Measurements from ENCODE around the gene BANF2. TPM values are rescaled to one million over a fixed set of nuclear protein-coding genes. Genes with fewer than 3 reads are reported as not detected.

The BANF2 gene
- total and polyA plus RNA-seq, 10 of the 15 experiments (the other 5 are each of a cell fraction or from before 2014, with no cell fraction given), result not detected

- no peak for TF ChIP-seq SUPT20H (IDR thresholded peaks at IDR 0.05; ENCODE audit: borderline replicate concordance, control insufficient read depth, low read depth, low read length)
- no peak for TF ChIP-seq PAX8 (IDR thresholded peaks at IDR 0.05)
- no peak for TF ChIP-seq ZBED1 (IDR thresholded peaks at IDR 0.05; ENCODE audit: borderline replicate concordance)
- TF ChIP-seq SRF (IDR thresholded peaks at IDR 0.05; ENCODE audit: low read depth in 2 of 2, low read length in 2 of 2), result no peak
- TF ChIP-seq BRCA1 (IDR thresholded peaks at IDR 0.05; ENCODE audit: low read depth, low read length), result no peak
- TF ChIP-seq JUNB (IDR thresholded peaks at IDR 0.05), result no peak
- TF ChIP-seq CBX3 (IDR thresholded peaks at IDR 0.05; ENCODE audit: borderline replicate concordance, low read depth), result no peak
- no peak for TF ChIP-seq HDAC6 (IDR thresholded peaks at IDR 0.05; ENCODE audit: unreplicated experiment)
- TF ChIP-seq ZNF217 (IDR thresholded peaks at IDR 0.05), result no peak
Observed at GRCh38 chr20:17735206-17735804, 35.5 kb downstream of the BANF2 start (continued).

- H3K27ac ChIP-seq (ENCODE audit: control insufficient read depth, insufficient read depth), result no peak overlapping the region
- SMC1A ChIA-PET (ENCODE audit: uncharacterized antibody, unreplicated experiment), result no interaction called here
- in situ Hi-C loops (cut with MboI), result no loop called here
- H3K79me2 ChIP-seq (ENCODE audit: control insufficient read depth, insufficient read depth, low read length), result no peaks in the 10 kb centered on the region
- no peak for ATAC-seq
- intact Hi-C loops (cut with micrococcal nuclease; ENCODE audit: unreplicated experiment), result no loop called here
- no peaks in the 10 kb centered on the region for H4K20me1 ChIP-seq (ENCODE audit: control insufficient read depth, insufficient read depth)
- H3K4me2 ChIP-seq (ENCODE audit: control insufficient read depth, insufficient read depth), result no peak overlapping the region
- H3K4me3 ChIP-seq, result no peak overlapping the region
- DNase-seq (ENCODE audit: low read depth, low spot score), result no peak
- peaks cover 0 to 2% of the 10 kb centered on the region in 2 experiments; a peak in 1 of 4 replicates for H3K27me3 ChIP-seq (replicated peaks in 1 of 2; ENCODE audit: control insufficient read depth in 2 of 2, insufficient read depth in 2 of 2, low read length in 1 of 2)
- no peak overlapping the region for H2AFZ ChIP-seq (ENCODE audit: control insufficient read depth, low read depth, low read length)
- H3K36me3 ChIP-seq (ENCODE audit: control insufficient read depth in 2 of 2, insufficient read depth in 2 of 2, low read length in 1 of 2), result no peaks in the 10 kb centered on the region
- peaks cover 2% of the 10 kb centered on the region; the same call in 2 of the 3 replicates for H3K9me3 ChIP-seq (replicated peaks; ENCODE audit: control insufficient read depth, insufficient read depth, low read length)
- no peak overlapping the region for H3K9ac ChIP-seq (ENCODE audit: control insufficient read depth, insufficient read depth, low read length)
- CTCF ChIA-PET, result no interaction called here
- H3K4me1 ChIP-seq (ENCODE audit: control insufficient read depth, insufficient read depth, low read length), result no peaks in the 10 kb centered on the region
- RAD21 ChIA-PET (ENCODE audit: unreplicated experiment), result no interaction called here
- TF ChIP-seq ZBTB40 (IDR thresholded peaks at IDR 0.05; ENCODE audit: borderline replicate concordance), result no peak
- TF ChIP-seq GABPA (IDR thresholded peaks at IDR 0.05; ENCODE audit: low read depth), result no peak
- TF ChIP-seq CHD4 (IDR thresholded peaks at IDR 0.05), result no peak
- TF ChIP-seq HDAC2 (IDR thresholded peaks at IDR 0.05), result no peak
- TF ChIP-seq KDM1A (IDR thresholded peaks at IDR 0.05; ENCODE audit: borderline replicate concordance), result no peak
- no peak for TF ChIP-seq SUZ12 (IDR thresholded peaks at IDR 0.05; ENCODE audit: unreplicated experiment)
- no peak for TF ChIP-seq CEBPZ (IDR thresholded peaks at IDR 0.05; ENCODE audit: low read depth, low read length)
- TF ChIP-seq HCFC1 (IDR thresholded peaks at IDR 0.05; ENCODE audit: low read length), result no peak
- 31% methylated on average over 4 of the region's 4 CpGs for WGBS (ENCODE audit: insufficient coverage, insufficient replicate concordance, low lambda C conversion rate, missing lambda C conversion rate)
- FAIRE-seq, result peak; percentile 7
- no TSS peak for BruUV-seq (replicated peaks)
- POLR2A ChIA-PET, result no interaction called here
Observed at GRCh38 chr20:17735959-17736621, 36.3 kb downstream of the BANF2 start.
